Epidermal melanocyte (primary cell): ENCODE results near the gene TFR2.

ENCODE experiments used
- DNase-seq: peaks from one replicate; pipeline ENCODE4 v3.0.0; 2011; ENCODE audit warnings: low spot score; ENCODE audit not compliant: insufficient read length

Gene TFR2

GRCh38 chr7:100573691-100574361 lies 67.5 kb downstream of the TFR2 start, which contains the start of gene SAP25:
TSS of gene SAP25 (minus strand) at chr7:100573900. CDS start at chr7:100573742, 158 bp downstream.
- DNase-seq: no peak

- no peak for DNase-seq
These were observed 68.2 kb downstream of the TFR2 start for GRCh38 chr7:100572949-100573675.

GRCh38 chr7:100572281-100572948 lies 68.9 kb downstream of the TFR2 start:
- DNase-seq: no peak

- DNase-seq: no peak
These were observed 69.6 kb downstream of the TFR2 start for GRCh38 chr7:100571829-100572116.

GRCh38 chr7:100570954-100571828 lies 70.2 kb downstream of the TFR2 start:
- DNase-seq: no peak
